ENCODE results near the gene PTGDS.

DNA sequence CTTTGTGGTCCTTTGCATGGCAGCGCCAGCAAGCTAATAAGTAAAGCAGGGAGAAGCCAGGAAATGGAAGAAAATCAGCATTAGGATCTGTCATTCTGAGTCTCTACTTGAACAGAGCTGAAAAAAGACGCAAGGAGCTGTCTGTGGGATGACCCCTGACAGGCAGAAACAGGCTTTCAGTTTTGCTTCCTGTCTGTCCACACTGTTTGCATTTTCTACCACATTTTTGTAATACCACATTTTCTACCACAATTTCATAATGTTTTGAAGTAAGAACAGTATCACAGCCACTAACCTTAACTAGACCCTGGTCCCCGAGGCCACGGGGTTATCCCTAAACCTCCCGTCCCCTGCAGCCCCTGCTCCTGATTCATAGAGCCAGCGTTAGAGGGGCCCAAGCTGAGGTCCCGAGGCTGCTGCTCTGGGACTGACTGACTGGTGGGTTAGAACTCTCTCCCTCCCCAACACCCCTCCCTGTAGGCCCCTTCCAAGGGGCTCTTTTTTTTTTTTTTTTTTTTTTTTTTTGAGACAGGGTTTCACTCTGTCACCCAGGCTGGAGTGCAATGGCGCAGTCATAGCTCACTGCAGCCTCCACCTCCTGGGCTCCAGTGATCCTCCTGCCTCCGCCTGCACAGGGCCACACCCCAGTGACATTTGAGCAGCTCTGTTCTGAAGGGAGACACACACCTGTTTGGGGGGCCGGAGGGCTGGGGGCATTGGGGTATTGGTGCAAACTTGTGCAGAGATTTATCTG lies 23.1 kb downstream of the PTGDS start:
- TF ChIP-seq, protein P1, sequence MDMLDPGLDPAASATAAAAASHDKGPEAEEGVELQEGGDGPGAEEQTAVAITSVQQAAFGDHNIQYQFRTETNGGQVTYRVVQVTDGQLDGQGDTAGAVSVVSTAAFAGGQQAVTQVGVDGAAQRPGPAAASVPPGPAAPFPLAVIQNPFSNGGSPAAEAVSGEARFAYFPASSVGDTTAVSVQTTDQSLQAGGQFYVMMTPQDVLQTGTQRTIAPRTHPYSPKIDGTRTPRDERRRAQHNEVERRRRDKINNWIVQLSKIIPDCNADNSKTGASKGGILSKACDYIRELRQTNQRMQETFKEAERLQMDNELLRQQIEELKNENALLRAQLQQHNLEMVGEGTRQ (CRISPR knock-in tag; IDR thresholded peaks at IDR 0.05) = no peak
- TF ChIP-seq, protein P2, sequence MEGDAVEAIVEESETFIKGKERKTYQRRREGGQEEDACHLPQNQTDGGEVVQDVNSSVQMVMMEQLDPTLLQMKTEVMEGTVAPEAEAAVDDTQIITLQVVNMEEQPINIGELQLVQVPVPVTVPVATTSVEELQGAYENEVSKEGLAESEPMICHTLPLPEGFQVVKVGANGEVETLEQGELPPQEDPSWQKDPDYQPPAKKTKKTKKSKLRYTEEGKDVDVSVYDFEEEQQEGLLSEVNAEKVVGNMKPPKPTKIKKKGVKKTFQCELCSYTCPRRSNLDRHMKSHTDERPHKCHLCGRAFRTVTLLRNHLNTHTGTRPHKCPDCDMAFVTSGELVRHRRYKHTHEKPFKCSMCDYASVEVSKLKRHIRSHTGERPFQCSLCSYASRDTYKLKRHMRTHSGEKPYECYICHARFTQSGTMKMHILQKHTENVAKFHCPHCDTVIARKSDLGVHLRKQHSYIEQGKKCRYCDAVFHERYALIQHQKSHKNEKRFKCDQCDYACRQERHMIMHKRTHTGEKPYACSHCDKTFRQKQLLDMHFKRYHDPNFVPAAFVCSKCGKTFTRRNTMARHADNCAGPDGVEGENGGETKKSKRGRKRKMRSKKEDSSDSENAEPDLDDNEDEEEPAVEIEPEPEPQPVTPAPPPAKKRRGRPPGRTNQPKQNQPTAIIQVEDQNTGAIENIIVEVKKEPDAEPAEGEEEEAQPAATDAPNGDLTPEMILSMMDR (IDR thresholded peaks at IDR 0.05) = no peak
- TF ChIP-seq, protein P3, sequence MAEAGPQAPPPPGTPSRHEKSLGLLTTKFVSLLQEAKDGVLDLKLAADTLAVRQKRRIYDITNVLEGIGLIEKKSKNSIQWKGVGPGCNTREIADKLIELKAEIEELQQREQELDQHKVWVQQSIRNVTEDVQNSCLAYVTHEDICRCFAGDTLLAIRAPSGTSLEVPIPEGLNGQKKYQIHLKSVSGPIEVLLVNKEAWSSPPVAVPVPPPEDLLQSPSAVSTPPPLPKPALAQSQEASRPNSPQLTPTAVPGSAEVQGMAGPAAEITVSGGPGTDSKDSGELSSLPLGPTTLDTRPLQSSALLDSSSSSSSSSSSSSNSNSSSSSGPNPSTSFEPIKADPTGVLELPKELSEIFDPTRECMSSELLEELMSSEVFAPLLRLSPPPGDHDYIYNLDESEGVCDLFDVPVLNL (CRISPR knock-in tag; IDR thresholded peaks at IDR 0.05; ENCODE audit: borderline replicate concordance, low read depth) = no peak
- TF ChIP-seq ZNF416 (CRISPR knock-in tag; IDR thresholded peaks at IDR 0.05) (no peak), ATF1 (CRISPR knock-in tag; IDR thresholded peaks at IDR 0.05) (no peak), ESRRA (CRISPR knock-in tag; IDR thresholded peaks at IDR 0.05; ENCODE audit: borderline replicate concordance) (no peak), FOXJ3 (CRISPR knock-in tag; IDR thresholded peaks at IDR 0.05; ENCODE audit: borderline replicate concordance) (no peak)
- TF ChIP-seq, protein P4, sequence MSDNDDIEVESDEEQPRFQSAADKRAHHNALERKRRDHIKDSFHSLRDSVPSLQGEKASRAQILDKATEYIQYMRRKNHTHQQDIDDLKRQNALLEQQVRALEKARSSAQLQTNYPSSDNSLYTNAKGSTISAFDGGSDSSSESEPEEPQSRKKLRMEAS (CRISPR knock-in tag; IDR thresholded peaks at IDR 0.05) = no peak
- TF ChIP-seq, protein P5, sequence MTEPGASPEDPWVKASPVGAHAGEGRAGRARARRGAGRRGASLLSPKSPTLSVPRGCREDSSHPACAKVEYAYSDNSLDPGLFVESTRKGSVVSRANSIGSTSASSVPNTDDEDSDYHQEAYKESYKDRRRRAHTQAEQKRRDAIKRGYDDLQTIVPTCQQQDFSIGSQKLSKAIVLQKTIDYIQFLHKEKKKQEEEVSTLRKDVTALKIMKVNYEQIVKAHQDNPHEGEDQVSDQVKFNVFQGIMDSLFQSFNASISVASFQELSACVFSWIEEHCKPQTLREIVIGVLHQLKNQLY (CRISPR knock-in tag; IDR thresholded peaks at IDR 0.05) = no peak
